Epidermal melanocyte (primary cell): ENCODE data around the gene STIM1.
"Not testable (repeated sequence)": the region's sequence is repeated elsewhere in the genome, so short reads cannot be mapped to it uniquely, and the experiment has no call there.

Source experiments
- DNase-seq: peaks from one replicate; pipeline ENCODE4 v3.0.0; 2011; ENCODE audit warnings: low spot score; ENCODE audit not compliant: insufficient read length

Gene STIM1

DNA sequence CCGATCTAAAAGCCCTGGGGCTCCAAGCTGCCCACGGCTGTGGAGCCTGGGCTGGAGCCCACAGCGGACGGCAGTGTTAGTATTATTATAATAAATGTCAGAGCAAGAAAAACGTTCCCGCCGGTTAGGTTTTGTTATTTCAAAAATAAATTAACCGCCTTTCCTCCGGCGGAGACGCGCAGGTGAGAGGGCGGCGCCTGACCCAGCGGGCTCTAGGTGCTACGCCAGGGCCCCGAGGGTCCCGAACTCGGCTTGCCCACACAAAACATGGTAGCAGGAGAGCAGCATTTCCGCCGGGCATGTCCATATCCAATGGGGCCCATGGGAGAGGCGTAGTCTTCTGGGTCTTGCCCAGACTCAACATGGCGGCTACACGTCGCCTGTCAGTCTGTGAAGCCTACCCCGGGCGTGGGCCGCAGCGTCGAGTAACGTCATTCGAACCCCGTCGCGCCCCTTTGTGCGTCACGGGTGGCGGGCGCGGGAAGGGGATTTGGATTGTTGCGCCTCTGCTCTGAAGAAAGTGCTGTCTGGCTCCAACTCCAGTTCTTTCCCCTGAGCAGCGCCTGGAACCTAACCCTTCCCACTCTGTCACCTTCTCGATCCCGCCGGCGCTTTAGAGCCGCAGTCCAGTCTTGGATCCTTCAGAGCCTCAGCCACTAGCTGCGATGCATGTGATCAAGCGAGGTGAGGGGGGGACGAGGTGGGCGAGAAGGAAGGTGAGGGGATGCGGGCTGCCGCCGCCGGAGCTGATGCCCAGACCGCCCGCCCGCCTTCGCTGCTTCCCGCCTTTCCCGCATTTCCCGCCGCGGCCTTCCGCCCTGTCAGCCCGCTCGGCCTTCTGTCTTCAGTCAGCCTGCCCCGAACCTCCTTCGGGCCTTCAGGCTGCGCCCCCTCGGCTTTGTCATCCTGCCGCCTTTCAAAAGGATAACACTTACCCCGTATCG, 239.2 kb downstream of the STIM1 start, which contains the start of gene RRM1:
RRM1 (plus strand) TSS at position 452 of the 944 bp plus-strand sequence; CDS start at position 666, 214 bp downstream.
- DNase-seq = peak; percentile 81

- DNase-seq = no peak
Observed at GRCh38 chr11:4095509-4096230, 240.2 kb downstream of the STIM1 start.

- DNase-seq = no peak
Observed at GRCh38 chr11:4098026-4098621, 242.7 kb downstream of the STIM1 start.

GRCh38 chr11:4102711-4103110, 247.2 kb downstream of the STIM1 start:
- no peak for DNase-seq

DNA sequence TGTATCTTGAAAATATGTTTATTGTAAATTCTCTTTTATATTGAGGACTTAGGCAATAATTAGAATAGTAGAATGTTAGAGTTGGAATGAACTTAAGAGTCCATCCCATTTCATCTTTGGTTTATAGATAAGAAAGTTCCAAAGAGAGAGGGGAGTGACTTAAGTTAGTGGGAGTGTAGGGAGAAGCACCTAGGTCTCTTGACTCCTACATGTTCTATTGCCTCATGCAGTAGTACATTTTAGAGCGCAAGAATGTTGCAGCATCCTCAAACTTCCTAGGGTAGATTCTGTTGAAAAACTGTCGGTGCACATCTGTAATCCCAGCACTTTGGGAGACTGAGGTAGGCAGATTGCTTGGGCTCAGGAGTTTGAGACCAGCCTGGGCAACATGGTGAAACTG, 247.8 kb downstream of the STIM1 start:
- no peak for DNase-seq

DNA sequence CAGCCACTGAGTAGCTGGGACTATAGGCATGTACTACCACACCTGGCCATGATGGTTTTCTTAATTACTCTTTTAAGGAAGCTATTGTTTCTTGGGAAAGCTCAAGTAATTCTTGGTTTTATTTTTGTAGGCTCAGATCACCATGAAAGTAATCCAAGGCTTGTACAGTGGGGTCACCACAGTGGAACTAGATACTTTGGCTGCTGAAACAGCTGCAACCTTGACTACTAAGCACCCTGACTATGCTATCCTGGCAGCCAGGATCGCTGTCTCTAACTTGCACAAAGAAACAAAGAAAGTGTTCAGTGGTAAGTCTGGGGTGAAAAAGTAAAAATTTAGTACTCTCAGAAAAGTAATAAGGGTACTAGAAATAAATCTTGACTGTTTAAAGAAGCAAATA, 250.5 kb downstream of the STIM1 start:
- DNase-seq = no peak

GRCh38 chr11:4111834-4112233, 256.4 kb downstream of the STIM1 start:
- DNase-seq = no peak

- no peak for DNase-seq
Observed at GRCh38 chr11:4115128-4115527, 259.7 kb downstream of the STIM1 start.

GRCh38 chr11:4118107-4118506, 262.6 kb downstream of the STIM1 start:
- no peak for DNase-seq

- no peak for DNase-seq
Observed at GRCh38 chr11:4123218-4123617, 267.8 kb downstream of the STIM1 start.

DNA sequence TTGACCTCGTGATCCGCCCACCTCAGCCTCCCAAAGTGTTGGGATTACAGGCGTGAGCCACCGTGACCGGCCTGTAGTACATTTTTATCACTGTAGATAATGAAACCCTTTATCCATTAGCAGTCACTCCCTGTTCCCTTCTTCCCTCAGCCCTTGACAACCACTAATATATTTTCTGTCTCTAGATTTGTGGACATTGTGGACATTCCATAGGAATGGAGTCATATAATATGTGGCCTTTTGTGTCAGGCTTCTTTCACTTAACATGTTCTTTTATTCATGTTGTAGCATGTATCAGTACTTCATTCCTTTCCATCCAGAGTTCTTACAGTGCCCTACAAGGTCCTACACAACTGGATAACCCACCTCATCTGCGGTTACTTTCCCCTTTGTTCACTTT, 269.7 kb downstream of the STIM1 start:
- no peak for DNase-seq

GRCh38 chr11:4127357-4127756, 271.9 kb downstream of the STIM1 start:
- no peak for DNase-seq

DNA sequence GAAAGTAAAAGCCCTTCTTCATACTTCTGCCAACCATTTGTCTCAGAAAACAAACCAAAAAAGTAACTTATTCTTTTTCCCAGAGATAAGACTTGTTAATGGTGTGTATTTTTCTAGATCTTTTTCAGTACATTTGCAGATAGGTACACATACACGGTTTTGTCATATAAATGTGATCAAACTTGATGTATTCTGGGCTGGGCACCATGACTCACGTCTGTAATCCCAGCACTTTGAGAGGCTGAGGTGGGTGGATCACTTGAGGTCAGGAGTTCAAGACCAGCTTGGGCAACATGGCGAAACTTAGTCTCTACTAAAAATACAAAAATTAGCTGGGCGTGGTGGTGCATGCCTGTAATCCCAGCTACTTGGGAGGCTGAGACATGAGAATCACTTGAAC, 274.8 kb downstream of the STIM1 start:
- not testable (repeated sequence) for DNase-seq

- DNase-seq = no peak
Observed at GRCh38 chr11:4134806-4135205, 279.3 kb downstream of the STIM1 start.

DNA sequence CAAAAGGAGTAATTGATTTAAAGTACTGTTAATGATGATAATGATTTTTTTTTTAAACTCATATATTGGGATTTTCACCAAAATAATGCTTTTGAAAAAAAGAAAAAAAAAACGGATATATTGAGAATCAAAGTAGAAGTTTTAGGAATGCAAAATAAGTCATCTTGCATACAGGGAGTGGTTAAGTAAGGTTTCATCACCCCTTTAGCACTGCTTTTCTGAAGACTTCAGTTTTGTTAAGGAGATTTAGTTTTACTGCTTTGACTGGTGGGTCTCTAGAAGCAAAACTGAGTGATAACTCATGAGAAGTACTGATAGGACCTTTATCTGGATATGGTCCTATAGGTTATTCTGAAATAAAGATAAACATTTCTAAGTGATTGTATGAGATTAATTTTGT, 283.0 kb downstream of the STIM1 start:
- DNase-seq = no peak

DNA sequence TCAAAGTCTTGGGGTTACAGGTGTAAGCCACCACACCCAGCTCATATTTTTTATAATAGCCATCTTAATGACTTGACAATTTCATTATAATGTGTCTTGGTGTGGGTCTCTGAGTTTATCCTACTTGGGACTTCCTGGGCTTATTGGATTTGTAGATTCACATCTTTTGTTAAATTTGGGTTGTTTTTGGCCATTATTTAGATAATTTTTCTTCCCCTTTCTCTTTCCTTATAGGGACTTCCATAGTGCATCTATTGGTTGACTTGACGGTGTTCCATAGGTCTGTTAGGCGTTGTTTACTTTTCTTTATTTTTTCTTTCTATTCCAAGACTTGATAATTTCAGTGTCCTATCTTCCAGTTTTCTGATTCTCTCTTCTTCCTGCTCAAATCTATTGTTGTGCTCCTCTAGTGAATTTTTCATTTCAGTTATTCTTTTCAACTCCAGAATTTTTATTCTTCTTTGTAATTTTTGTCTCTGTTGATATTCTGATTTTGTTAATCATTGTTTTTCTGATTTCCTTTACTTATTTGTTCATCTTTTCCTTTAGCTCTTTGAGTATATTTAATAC, 284.7 kb downstream of the STIM1 start:
- no peak for DNase-seq
